ENCODE measurements around the gene GJC2. TPM values are rescaled to one million over a fixed set of nuclear protein-coding genes. Genes with fewer than 3 reads are reported as not detected.

GJC2 gene
- polyA plus RNA-seq, 2 of the 4 experiments (the other 2 are of a cell fraction) = 0.09 to 0.48 TPM

DNA sequence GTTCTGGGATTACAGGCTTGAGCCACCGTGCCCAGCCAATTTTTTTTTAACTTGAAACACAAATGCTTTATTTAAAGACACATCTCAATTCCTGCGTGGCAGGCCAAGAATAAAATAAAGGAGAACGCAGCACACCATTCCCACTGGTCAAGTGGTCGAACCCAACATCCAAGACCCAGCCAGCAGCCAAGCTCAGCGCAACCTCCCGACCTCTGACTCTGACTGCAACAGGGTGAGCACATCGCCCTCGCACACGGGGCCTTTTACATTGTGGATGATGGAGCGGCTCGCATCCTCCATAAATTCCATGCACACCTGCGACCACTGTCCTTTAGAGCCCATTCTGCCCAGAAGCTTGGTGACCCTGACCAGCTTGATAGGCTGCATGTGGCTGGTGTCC is 15.1 kb upstream of the GJC2 start:
- ChIA-PET POLR2A (no interaction called here), CTCF (interaction anchor here (1.0 to 1.5 kb wide), 4 partner anchors 9 to 323 kb away, joined by 3 to 4 read pairs (median 4); partner anchors contain the start of gene IBA57)
- Histone ChIP-seq H3K4me1 (no peaks in the 10 kb centered on the region), H3K27ac (no peak overlapping the region), H3K4me3 (no peak overlapping the region), H3K4me2 (no peak overlapping the region), H3K9me3 (no peaks in the 10 kb centered on the region)
- no peak for TF ChIP-seq TFCP2L1 (CRISPR knock-in tag; IDR thresholded peaks at IDR 0.05)
- TF ChIP-seq ESRRA (IDR thresholded peaks at IDR 0.05; ENCODE audit: borderline replicate concordance, low read length) = no peak
- TF ChIP-seq HEYL (CRISPR knock-in tag; IDR thresholded peaks at IDR 0.05) = no peak
- TF ChIP-seq HOXB13 (CRISPR knock-in tag; IDR thresholded peaks at IDR 0.05; ENCODE audit: low read depth) = no peak
- TF ChIP-seq FOXS1 (CRISPR knock-in tag; IDR thresholded peaks at IDR 0.05) = no peak
- no peak for TF ChIP-seq ZSCAN20 (CRISPR knock-in tag; IDR thresholded peaks at IDR 0.05)
- TF ChIP-seq MYC (IDR thresholded peaks at IDR 0.05; ENCODE audit: borderline replicate concordance, low read length) = no peak
- TF ChIP-seq, protein P1, sequence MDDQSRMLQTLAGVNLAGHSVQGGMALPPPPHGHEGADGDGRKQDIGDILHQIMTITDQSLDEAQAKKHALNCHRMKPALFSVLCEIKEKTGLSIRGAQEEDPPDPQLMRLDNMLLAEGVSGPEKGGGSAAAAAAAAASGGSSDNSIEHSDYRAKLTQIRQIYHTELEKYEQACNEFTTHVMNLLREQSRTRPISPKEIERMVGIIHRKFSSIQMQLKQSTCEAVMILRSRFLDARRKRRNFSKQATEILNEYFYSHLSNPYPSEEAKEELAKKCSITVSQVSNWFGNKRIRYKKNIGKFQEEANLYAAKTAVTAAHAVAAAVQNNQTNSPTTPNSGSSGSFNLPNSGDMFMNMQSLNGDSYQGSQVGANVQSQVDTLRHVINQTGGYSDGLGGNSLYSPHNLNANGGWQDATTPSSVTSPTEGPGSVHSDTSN (IDR thresholded peaks at IDR 0.05) = no peak
- TF ChIP-seq NPAS2 (CRISPR knock-in tag; IDR thresholded peaks at IDR 0.05; ENCODE audit: borderline replicate concordance) = no peak
- TF ChIP-seq RAD21 (conservative IDR thresholded peaks at IDR 0.05 in 1 of 2, IDR thresholded peaks at IDR 0.05 in 1 of 2) = no peak
- TF ChIP-seq KDM5A (IDR thresholded peaks at IDR 0.05) = no peak
- no peak for TF ChIP-seq CHD4 (IDR thresholded peaks at IDR 0.05; ENCODE audit: borderline replicate concordance)
- no peak for TF ChIP-seq ZFP36 (IDR thresholded peaks at IDR 0.05; ENCODE audit: borderline replicate concordance, partially characterized antibody)
- no peak for TF ChIP-seq RCOR1 (IDR thresholded peaks at IDR 0.05; ENCODE audit: low read depth, low read length)
- DNase-seq (ENCODE audit: low read depth in 1 of 2, low spot score in 1 of 2) (no peak), FAIRE-seq (no peak), ATAC-seq (no peak)
- 61% methylated on average over 12 of the region's 12 CpGs for WGBS (ENCODE audit: missing lambda C conversion rate)

DNA sequence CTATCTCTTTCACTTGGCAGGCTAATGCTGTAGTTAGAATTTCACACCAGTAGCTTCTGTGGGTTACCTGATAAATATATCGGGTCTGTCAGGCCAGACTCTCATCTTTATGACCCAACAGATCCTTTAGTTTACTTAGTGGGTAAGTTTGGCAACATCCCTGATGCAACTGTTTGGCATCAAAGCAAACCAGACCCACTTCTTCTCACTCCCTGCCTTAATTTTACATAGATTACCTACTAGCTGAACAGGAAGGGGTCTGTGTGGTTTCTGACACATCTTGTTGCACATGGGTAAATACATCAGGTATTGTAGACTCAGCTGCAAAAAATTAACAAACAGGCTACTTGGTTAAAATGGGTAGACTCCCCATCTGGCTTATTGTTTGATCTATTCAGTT is 12.8 kb upstream of the GJC2 start:
- Histone ChIP-seq H3K9me3 (no peaks in the 10 kb centered on the region), H3K4me3 (no peak overlapping the region), H3K4me2 (no peak overlapping the region), H3K4me1 (peaks cover 10% of the 10 kb centered on the region), H3K27ac (no peak overlapping the region)
- POLR2A ChIA-PET = interaction anchor here (0.6 kb wide), 1 partner anchor 270 kb away, joined by 7 read pairs; the partner anchor contains the start of gene TRIM11
- TF ChIP-seq MAFK (IDR thresholded peaks at IDR 0.05; ENCODE audit: partially characterized antibody) (no peak), FOSB (CRISPR knock-in tag; IDR thresholded peaks at IDR 0.05) (no peak), CBX8 (IDR thresholded peaks at IDR 0.05) (no peak), ZFP36 (IDR thresholded peaks at IDR 0.05; ENCODE audit: borderline replicate concordance, partially characterized antibody) (no peak), CEBPB (IDR thresholded peaks at IDR 0.05) (no peak), TP53 (CRISPR knock-in tag; IDR thresholded peaks at IDR 0.05) (no peak), EP300 (IDR thresholded peaks at IDR 0.05) (no peak), KDM1A (IDR thresholded peaks at IDR 0.05; ENCODE audit: low read depth) (no peak)
- TF ChIP-seq, protein P2, sequence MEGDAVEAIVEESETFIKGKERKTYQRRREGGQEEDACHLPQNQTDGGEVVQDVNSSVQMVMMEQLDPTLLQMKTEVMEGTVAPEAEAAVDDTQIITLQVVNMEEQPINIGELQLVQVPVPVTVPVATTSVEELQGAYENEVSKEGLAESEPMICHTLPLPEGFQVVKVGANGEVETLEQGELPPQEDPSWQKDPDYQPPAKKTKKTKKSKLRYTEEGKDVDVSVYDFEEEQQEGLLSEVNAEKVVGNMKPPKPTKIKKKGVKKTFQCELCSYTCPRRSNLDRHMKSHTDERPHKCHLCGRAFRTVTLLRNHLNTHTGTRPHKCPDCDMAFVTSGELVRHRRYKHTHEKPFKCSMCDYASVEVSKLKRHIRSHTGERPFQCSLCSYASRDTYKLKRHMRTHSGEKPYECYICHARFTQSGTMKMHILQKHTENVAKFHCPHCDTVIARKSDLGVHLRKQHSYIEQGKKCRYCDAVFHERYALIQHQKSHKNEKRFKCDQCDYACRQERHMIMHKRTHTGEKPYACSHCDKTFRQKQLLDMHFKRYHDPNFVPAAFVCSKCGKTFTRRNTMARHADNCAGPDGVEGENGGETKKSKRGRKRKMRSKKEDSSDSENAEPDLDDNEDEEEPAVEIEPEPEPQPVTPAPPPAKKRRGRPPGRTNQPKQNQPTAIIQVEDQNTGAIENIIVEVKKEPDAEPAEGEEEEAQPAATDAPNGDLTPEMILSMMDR (IDR thresholded peaks at IDR 0.05) = no peak
- WGBS (ENCODE audit: missing lambda C conversion rate) = 6% methylated on average over 1 of the region's 1 CpG
- FAIRE-seq (no peak), ATAC-seq (no peak), DNase-seq (ENCODE audit: low read depth in 1 of 2, low spot score in 1 of 2) (no peak)
- CTCF ChIA-PET = interaction anchor here (0.5 to 1.3 kb wide), 4 partner anchors 10 to 655 kb away, joined by 3 to 5 read pairs (median 4); partner anchors contain the start of gene IBA57

DNA sequence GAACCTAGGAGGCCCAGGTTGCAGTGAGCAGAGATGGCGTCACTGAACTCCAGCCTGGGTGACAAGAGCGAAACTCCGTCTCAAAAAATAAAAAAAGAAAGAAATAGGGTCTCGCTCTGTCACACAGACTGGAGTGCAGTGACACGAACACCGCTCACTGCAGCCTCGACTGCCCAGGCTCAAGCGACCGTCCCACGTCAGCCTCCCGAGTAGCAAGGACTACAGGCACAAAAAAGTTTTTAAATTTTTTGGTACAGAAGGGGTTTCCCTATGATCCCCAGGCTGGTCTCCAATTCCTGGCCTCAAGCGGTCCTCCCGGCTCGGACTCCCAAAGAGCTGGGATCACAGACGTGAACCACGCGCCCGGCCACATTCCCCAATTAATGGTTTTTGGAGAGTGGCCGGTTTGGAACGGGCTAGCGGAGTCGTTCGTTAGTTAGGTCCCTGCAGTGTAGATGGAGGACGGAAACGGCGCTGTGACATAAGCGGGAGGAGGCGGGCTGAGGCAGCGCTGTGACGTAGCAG is 10.3 kb upstream of the GJC2 start:
- H3K9me3 ChIP-seq = no peaks in the 10 kb centered on the region
- no peak for DNase-seq (ENCODE audit: low read depth in 1 of 2, low spot score in 1 of 2)
- ChIA-PET CTCF (interaction anchor here (0.9 to 2.1 kb wide), 3 partner anchors 9 to 253 kb away, joined by 3 to 9 read pairs (median 3); no protein-coding TSS in a partner anchor), POLR2A (no interaction called here)
- peaks cover 14% of the 10 kb centered on the region for H3K4me1 ChIP-seq
- H3K4me2 ChIP-seq = peak overlapping the region; percentile 88
- peak overlapping the region; percentile 65 for H3K4me3 ChIP-seq
- no peak for FAIRE-seq
- peak overlapping the region; percentile 84 to 89 for H3K27ac ChIP-seq
- ATAC-seq = no peak
- 17% methylated on average over 30 of the region's 30 CpGs for WGBS (ENCODE audit: missing lambda C conversion rate)
- peak; percentile 44; the same call in 1 of the 2 replicates for TF ChIP-seq PHF8 (IDR thresholded peaks at IDR 0.05; ENCODE audit: borderline replicate concordance, low read depth)
- TF ChIP-seq, protein P1 (IDR thresholded peaks at IDR 0.05) = no peak
- TF ChIP-seq, protein P3, sequence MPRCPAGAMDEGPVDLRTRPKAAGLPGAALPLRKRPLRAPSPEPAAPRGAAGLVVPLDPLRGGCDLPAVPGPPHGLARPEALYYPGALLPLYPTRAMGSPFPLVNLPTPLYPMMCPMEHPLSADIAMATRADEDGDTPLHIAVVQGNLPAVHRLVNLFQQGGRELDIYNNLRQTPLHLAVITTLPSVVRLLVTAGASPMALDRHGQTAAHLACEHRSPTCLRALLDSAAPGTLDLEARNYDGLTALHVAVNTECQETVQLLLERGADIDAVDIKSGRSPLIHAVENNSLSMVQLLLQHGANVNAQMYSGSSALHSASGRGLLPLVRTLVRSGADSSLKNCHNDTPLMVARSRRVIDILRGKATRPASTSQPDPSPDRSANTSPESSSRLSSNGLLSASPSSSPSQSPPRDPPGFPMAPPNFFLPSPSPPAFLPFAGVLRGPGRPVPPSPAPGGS (IDR thresholded peaks at IDR 0.05) = 0 out of 3 replicates have a peak, but pooled peaks have one; percentile 30
- TF ChIP-seq, protein P4, sequence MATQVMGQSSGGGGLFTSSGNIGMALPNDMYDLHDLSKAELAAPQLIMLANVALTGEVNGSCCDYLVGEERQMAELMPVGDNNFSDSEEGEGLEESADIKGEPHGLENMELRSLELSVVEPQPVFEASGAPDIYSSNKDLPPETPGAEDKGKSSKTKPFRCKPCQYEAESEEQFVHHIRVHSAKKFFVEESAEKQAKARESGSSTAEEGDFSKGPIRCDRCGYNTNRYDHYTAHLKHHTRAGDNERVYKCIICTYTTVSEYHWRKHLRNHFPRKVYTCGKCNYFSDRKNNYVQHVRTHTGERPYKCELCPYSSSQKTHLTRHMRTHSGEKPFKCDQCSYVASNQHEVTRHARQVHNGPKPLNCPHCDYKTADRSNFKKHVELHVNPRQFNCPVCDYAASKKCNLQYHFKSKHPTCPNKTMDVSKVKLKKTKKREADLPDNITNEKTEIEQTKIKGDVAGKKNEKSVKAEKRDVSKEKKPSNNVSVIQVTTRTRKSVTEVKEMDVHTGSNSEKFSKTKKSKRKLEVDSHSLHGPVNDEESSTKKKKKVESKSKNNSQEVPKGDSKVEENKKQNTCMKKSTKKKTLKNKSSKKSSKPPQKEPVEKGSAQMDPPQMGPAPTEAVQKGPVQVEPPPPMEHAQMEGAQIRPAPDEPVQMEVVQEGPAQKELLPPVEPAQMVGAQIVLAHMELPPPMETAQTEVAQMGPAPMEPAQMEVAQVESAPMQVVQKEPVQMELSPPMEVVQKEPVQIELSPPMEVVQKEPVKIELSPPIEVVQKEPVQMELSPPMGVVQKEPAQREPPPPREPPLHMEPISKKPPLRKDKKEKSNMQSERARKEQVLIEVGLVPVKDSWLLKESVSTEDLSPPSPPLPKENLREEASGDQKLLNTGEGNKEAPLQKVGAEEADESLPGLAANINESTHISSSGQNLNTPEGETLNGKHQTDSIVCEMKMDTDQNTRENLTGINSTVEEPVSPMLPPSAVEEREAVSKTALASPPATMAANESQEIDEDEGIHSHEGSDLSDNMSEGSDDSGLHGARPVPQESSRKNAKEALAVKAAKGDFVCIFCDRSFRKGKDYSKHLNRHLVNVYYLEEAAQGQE (IDR thresholded peaks at IDR 0.05) = no peak

Measured in A549 (cell line).